Left lobe of liver (tissue), 2 donors: Measurements from ENCODE around the gene CMC4. TPM values are rescaled to one million over a fixed set of nuclear protein-coding genes. Genes with fewer than 3 reads are reported as not detected.

Source experiments
- ATAC-seq: fragments of 200-7000 bp; cut with Tn5 transposase; one replicate; pipeline ENCODE4 v1.9.1; 2020; ENCODE audit warnings: mild to moderate bottlenecking, moderate library complexity
- DNase-seq: peaks from one replicate; pipeline ENCODE4 v3.0.0-alpha.2; 2020; ENCODE audit warnings: low spot score
- total RNA-seq: library from RNA; stranded (reverse); gene quantifications from one replicate; pipeline ENCODE4 v1.2.1, GENCODE V29; 2021
- donor health status: DM: no; HTN: no; CAD: no; lungs with moderate emphysema.
- donor health status: DM: no; HTN: yes; CAD: no.

Gene CMC4
- total RNA-seq, 1 donor from 2014 or later: 8.3 TPM

DNA sequence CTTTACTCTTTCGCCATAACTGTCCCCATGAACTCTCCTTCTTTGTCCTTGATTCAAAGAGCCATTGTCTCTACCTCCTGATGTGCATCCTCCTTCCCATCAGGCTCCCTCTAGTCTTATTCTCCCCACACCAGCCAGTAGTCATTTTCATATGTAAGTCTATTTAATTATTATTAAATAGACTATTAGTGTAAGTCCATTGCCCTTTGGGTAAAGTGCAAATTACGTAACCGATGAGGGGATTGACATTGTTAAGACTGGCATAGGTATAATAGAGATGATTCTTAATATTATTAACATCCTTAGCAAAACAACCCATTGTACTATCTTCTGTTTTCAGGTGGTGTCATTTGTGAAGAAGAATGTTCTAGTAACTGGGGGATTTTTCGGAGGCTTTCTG lies 16.7 kb downstream of the CMC4 start:
- no peak for DNase-seq

GRCh38 chrX:155053656-155054055 lies 17.3 kb downstream of the CMC4 start:
- DNase-seq (no peak), ATAC-seq (no peak)

More for the DNA sequence above, 16.7 kb downstream of the CMC4 start:
- ATAC-seq: no peak

- ATAC-seq (peak; percentile 43), DNase-seq (no peak)
Measured at GRCh38 chrX:155052738-155053498, 18.0 kb downstream of the CMC4 start.

DNA sequence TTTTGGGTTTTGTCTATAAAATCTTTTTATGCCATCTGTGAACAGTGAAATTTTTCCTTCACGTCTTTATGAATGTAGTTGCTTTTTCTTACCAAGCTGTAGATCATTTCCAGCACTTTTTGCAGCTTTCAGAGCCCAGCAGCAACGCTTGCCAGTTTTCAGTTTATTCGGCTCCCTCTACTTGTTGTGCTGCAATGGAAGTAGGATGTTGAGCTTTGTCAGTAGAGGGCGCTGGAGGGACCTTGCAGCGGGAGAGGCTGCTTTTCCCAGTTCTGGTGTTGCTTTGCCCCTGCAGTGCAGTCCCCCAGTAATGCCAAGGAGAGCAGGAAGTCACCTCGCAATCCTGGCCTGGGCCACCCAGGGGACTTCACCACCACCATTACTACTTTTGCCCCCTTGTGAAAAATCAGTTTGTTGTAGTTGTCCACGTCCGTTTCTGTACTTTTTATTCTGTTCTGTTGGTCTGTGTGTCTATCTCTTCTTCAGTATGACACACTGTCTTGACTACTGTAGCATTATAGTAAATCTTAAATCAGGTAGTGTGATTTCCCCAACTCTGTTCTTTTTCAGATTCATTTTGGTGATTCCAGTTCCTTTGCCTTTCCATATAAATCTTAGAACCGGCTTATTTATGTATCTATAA lies 21.8 kb downstream of the CMC4 start:
- peak; percentile 84 for ATAC-seq
- peak; percentile 57 for DNase-seq

DNA sequence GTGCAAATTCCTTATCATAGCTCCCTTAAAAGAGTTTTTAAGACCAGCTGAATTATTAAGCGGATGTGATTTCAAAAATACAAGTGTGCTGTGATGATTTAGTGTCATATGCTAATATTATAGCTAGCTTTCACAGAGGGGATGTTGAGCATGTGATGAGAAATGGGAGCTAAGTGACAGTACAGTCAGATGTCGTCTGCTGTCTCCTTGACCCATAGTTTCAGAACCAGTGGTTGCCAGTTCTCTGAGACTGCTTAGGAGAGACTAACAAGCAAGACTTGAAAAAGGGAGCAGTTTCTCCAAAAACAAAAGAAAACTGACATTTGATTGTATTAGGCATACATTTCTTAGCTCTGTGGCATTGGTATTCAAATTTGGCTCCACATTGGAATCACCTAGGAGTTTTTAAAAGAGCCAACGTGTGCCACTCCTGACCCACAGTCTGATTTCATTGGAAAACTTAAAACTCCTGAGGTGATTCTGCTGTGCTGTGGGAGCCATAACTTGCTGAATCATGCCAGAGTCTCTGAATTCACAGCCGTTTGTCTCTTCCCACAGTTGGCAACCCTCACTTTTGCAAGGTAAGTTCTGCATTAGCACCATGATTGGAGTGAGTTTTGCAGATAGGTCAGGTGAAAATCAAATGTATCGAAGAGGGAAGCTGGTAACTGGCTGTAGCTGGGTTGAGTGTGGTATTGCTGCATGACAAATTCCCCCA lies 24.0 kb downstream of the CMC4 start:
- no peak for ATAC-seq
- no peak for DNase-seq

DNA sequence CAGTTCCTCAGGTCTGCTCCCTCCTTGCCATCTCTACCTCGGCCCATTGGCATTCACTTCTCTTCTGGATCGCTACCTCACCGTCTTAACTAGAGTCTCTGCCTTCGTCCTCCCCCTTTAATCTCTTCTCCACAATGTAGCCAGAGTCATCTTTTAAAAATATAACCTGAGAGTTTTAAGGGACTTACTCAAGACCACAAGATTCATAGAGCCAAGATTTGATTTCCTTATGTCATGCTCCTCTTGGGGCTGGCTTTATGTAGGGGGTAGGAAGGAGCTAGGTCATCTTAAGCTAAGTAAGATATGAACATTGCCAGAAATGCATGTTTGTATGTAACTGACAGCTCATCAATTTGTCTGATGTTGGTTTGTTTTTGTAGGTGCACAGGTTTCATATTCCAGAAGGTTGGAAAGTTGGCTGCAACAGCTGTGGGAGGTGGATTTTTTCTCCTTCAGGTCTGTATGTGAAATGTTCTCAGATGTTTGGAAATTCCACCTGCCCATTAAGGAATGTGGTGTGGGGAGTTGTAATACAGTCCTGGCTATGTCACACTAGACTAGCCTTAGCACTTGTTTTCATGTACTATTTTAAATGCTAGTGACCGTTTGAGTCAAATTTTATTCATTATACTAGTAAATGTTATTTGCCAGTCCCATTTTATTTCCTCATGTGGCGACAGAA lies 24.7 kb downstream of the CMC4 start:
- ATAC-seq (no peak), DNase-seq (no peak)

- no peak for DNase-seq
- no peak for ATAC-seq
Measured at GRCh38 chrX:155035688-155036087, 35.2 kb downstream of the CMC4 start.

GRCh38 chrX:155031657-155032056 lies 39.3 kb downstream of the CMC4 start:
- DNase-seq (no peak), ATAC-seq (no peak)

- ATAC-seq: no peak
- DNase-seq: no peak
Measured at GRCh38 chrX:155028877-155029291, 42.1 kb downstream of the CMC4 start.

DNA sequence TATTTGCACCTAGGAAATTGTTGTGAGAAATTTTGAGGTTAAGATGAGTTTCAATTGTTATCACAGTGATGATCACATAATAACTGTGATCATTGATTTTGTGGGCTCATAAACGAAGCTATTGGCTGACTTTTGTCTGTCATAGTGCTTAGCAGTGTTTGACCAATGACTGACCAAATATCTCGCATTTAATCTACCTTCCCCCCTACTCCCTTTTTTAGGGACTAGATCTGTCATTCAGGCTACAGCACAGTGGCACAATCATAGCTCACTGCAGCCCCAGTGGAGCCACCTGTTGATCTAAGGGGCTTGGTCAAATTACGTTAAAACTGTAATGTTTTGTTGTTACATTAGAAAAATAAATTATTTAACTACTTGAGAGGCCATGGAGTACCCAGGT lies 42.8 kb downstream of the CMC4 start:
- ATAC-seq (no peak), DNase-seq (no peak)

- ATAC-seq (peak; percentile 39), DNase-seq (no peak)
Measured at GRCh38 chrX:155027509-155028066, 43.3 kb downstream of the CMC4 start.

DNA sequence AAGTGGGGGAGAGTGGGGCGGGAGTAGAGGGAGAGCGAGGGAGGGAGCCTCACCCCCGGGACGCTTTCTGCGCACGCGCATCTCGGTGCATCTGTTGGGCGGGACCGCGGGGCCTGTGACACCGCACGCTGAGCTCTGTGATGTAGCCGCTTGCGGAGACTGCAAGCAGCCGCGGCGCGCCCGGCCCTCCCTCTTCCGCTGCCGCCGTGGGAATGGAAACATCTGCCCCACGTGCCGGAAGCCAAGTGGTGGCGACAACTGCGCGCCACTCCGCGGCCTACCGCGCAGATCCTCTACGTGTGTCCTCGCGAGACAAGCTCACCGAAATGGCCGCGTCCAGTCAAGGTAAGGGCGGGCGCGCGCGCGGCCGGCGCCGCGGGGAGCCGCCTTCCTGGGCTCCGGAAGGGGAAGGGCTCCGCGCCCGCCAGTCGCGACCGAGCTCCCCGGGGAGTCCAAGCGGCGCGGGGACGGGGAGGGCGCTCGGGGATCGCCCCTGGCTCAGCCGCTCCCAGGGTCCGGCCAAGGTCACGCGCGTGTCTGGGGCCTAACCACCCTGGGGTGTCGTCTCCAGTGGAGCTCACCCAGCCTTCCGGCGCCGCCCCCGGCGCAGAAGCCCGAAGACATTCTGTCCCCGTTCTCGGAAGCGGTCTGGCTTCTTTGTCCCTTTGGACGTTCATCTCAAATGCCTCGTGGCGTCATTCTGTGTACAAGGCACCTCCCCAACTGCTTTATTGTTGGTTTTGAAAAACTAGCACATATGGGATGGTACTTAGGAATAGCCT lies 44.0 kb downstream of the CMC4 start, which contains the start of gene FUNDC2:
Gene FUNDC2 (plus strand): TSS at position 118 of the 782 bp plus-strand sequence. CDS start 95 bp downstream, at position 213.
- peak; percentile 86 for ATAC-seq

DNA sequence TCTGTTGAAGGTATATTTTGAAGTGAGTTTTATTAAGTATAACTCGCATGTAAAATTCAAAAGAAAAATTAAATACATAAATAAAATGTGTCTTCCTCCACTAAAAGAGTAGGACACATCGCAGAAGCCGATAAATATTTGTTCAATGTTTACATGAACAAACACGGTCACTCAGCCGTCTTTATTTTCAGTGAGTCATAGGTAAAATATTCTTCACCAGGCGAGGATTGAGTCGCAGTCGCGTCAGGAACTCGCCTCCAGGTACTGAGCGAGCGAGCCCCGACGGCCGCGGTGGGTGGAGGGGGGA lies 44.6 kb downstream of the CMC4 start:
- ATAC-seq: no peak
- DNase-seq: no peak

More for the DNA sequence above, 44.0 kb downstream of the CMC4 start, which contains the start of gene FUNDC2:
- DNase-seq: peak; percentile 95

- ATAC-seq: no peak
Measured at GRCh38 chrX:155023907-155024833, 46.8 kb downstream of the CMC4 start.

GRCh38 chrX:155022585-155022984 lies 48.4 kb downstream of the CMC4 start, which contains the start of gene F8:
F8 (minus strand) TSS chrX:155022723; CDS start chrX:155022552, 171 bp downstream.
- DNase-seq: no peak
- ATAC-seq: no peak

More at GRCh38 chrX:155023907-155024833, 46.8 kb downstream of the CMC4 start:
- DNase-seq: no peak

DNA sequence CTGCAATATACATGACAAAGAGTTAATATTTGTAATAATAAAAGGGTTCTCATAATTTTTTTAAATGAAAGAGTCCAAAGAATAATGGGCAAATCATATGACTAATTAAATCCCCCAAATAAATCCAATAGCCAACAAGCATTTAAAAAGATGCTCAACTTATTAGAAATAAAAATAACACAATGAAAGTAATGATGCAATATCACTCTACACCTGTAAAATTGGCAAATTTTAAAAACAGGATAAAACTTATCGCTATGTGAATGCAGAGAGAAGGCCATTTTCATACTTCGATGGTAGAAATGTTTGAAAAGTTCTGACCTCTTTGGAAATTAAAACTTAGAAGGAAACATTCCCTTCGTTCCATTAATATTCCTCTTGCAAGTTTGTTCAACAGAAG lies 50.3 kb downstream of the CMC4 start:
- ATAC-seq (no peak), DNase-seq (no peak)
